ENCODE data around the gene PCDHB9. TPM values are rescaled to one million over a fixed set of nuclear protein-coding genes. Genes with fewer than 3 reads are reported as not detected.
"Not testable (repeated sequence)": the region's sequence is repeated elsewhere in the genome, so short reads cannot be mapped to it uniquely, and the experiment has no call there.

Gene PCDHB9
- total and polyA plus RNA-seq, 4 donors, result 0.25 to 3.8 (median 2.6) TPM

GRCh38 chr5:141215504-141215903 is 28.5 kb downstream of the PCDHB9 start:
- ATAC-seq (ENCODE audit: low FRiP score); H3K4me3 ChIP-seq (ENCODE audit: low read length in 2 of 2); DNase-seq; H3K4me1 ChIP-seq (ENCODE audit: control insufficient read depth in 1 of 2, insufficient read depth in 2 of 2, low read length in 2 of 2); H3K36me3 ChIP-seq (ENCODE audit: control insufficient read depth in 1 of 2, insufficient read depth in 2 of 2, low read length in 1 of 2); intact Hi-C loops (cut with DNase I); H3K27me3 ChIP-seq (ENCODE audit: control insufficient read depth in 1 of 2, insufficient read depth in 2 of 2, low read length in 1 of 2); H3K27ac ChIP-seq (ENCODE audit: low read depth in 1 of 2, low read length in 2 of 2): not testable (repeated sequence)
- 26 to 29% methylated on average over 27 to 37 of the region's 40 CpGs for WGBS, 2 donors
- peaks cover 14% of the 10 kb centered on the region for H3K9me3 ChIP-seq (ENCODE audit: control insufficient read depth, low read length)

GRCh38 chr5:141216035-141216434 is 29.1 kb downstream of the PCDHB9 start:
- H3K4me1 ChIP-seq (ENCODE audit: control insufficient read depth in 1 of 2, insufficient read depth in 2 of 2, low read length in 2 of 2); DNase-seq; ATAC-seq (ENCODE audit: low FRiP score); H3K27me3 ChIP-seq (ENCODE audit: control insufficient read depth in 1 of 2, insufficient read depth in 2 of 2, low read length in 1 of 2); intact Hi-C loops (cut with DNase I); H3K36me3 ChIP-seq (ENCODE audit: control insufficient read depth in 1 of 2, insufficient read depth in 2 of 2, low read length in 1 of 2); H3K4me3 ChIP-seq (ENCODE audit: low read length in 2 of 2); H3K27ac ChIP-seq (ENCODE audit: low read depth in 1 of 2, low read length in 2 of 2): not testable (repeated sequence)
- peaks cover 14% of the 10 kb centered on the region for H3K9me3 ChIP-seq (ENCODE audit: control insufficient read depth, low read length)
- 27 to 30% methylated on average over 9 to 23 of the region's 26 CpGs for WGBS, 2 donors

- WGBS, 2 donors, result 18% methylated on average over 15 of the region's 15 CpGs
- Histone ChIP-seq H3K27me3 (ENCODE audit: control insufficient read depth in 1 of 2, insufficient read depth in 2 of 2, low read length in 1 of 2) (no peaks in the 10 kb centered on the region), H3K9me3 (ENCODE audit: control insufficient read depth, low read length) (peaks cover 23% of the 10 kb centered on the region), H3K27ac (ENCODE audit: low read depth in 1 of 2, low read length in 2 of 2) (no peak within 1 kb of the TSS), H3K36me3 (ENCODE audit: control insufficient read depth in 1 of 2, insufficient read depth in 2 of 2, low read length in 1 of 2) (peaks cover 3% of the 10 kb centered on the region in 2 donors), H3K4me1 (ENCODE audit: control insufficient read depth in 1 of 2, insufficient read depth in 2 of 2, low read length in 2 of 2) (no peaks in the 10 kb centered on the region), H3K4me3 (ENCODE audit: low read length in 2 of 2) (peak within 1 kb of the TSS in 1 of 2 donors; percentile 26)
- DNase-seq (no peak), ATAC-seq (ENCODE audit: low FRiP score) (no peak)
- intact Hi-C loops (cut with DNase I), result no loop called here
Observed at GRCh38 chr5:141223112-141223783, 36.3 kb downstream of the PCDHB9 start, which contains the start of gene PCDHB14. PCDHB14 (plus strand) TSS chr5:141223343; CDS start chr5:141223506, 163 bp downstream.

- H3K4me3 ChIP-seq (ENCODE audit: low read length in 2 of 2); H3K36me3 ChIP-seq (ENCODE audit: control insufficient read depth in 1 of 2, insufficient read depth in 2 of 2, low read length in 1 of 2); H3K27me3 ChIP-seq (ENCODE audit: control insufficient read depth in 1 of 2, insufficient read depth in 2 of 2, low read length in 1 of 2); intact Hi-C loops (cut with DNase I); DNase-seq; ATAC-seq (ENCODE audit: low FRiP score); H3K27ac ChIP-seq (ENCODE audit: low read depth in 1 of 2, low read length in 2 of 2); H3K4me1 ChIP-seq (ENCODE audit: control insufficient read depth in 1 of 2, insufficient read depth in 2 of 2, low read length in 2 of 2): not testable (repeated sequence)
- WGBS, 2 donors, result 14 to 19% methylated on average over 26 to 35 of the region's 40 CpGs
- H3K9me3 ChIP-seq (ENCODE audit: control insufficient read depth, low read length), result peaks cover 21% of the 10 kb centered on the region
Observed at GRCh38 chr5:141224844-141225243, 37.9 kb downstream of the PCDHB9 start.

GRCh38 chr5:141225421-141225820 is 38.5 kb downstream of the PCDHB9 start:
- intact Hi-C loops (cut with DNase I); H3K27me3 ChIP-seq (ENCODE audit: control insufficient read depth in 1 of 2, insufficient read depth in 2 of 2, low read length in 1 of 2); ATAC-seq (ENCODE audit: low FRiP score); H3K27ac ChIP-seq (ENCODE audit: low read depth in 1 of 2, low read length in 2 of 2); H3K36me3 ChIP-seq (ENCODE audit: control insufficient read depth in 1 of 2, insufficient read depth in 2 of 2, low read length in 1 of 2); H3K4me3 ChIP-seq (ENCODE audit: low read length in 2 of 2); DNase-seq; H3K4me1 ChIP-seq (ENCODE audit: control insufficient read depth in 1 of 2, insufficient read depth in 2 of 2, low read length in 2 of 2): not testable (repeated sequence)
- peaks cover 21% of the 10 kb centered on the region for H3K9me3 ChIP-seq (ENCODE audit: control insufficient read depth, low read length)
- 23 to 26% methylated on average over 22 to 30 of the region's 30 CpGs for whole genome bisulfite sequencing, 2 donors

- H3K27ac ChIP-seq (ENCODE audit: low read depth in 1 of 2, low read length in 2 of 2), result no peak overlapping the region
- DNase-seq (no peak), ATAC-seq (ENCODE audit: low FRiP score) (no peak)
- peak overlapping the region in 1 of 2 donors; percentile 30 for H3K4me3 ChIP-seq (ENCODE audit: low read length in 2 of 2)
- intact Hi-C loops (cut with DNase I), result loop anchor here (10.0 kb wide), 2 partner anchors 121 to 331 kb away; partner anchors contain the start of genes PCDHGA4 (in 1 of the 2), PCDHGB1 (in 1 of the 2) and PCDHGB2 (in 1 of the 2)
- H3K9me3 ChIP-seq (ENCODE audit: control insufficient read depth, low read length), result peaks cover 21% of the 10 kb centered on the region
- 4 to 5% methylated on average over 15 of the region's 15 CpGs for WGBS, 2 donors
- H3K36me3 ChIP-seq (ENCODE audit: control insufficient read depth in 1 of 2, insufficient read depth in 2 of 2, low read length in 1 of 2), result no peaks in the 10 kb centered on the region
- H3K4me1 ChIP-seq (ENCODE audit: control insufficient read depth in 1 of 2, insufficient read depth in 2 of 2, low read length in 2 of 2), result no peaks in the 10 kb centered on the region
- peaks cover 0 to 1% of the 10 kb centered on the region in 2 donors for H3K27me3 ChIP-seq (ENCODE audit: control insufficient read depth in 1 of 2, insufficient read depth in 2 of 2, low read length in 1 of 2)
Observed at GRCh38 chr5:141234109-141234667, 47.2 kb downstream of the PCDHB9 start.

GRCh38 chr5:141235922-141236321 is 49.0 kb downstream of the PCDHB9 start:
- H3K9me3 ChIP-seq (ENCODE audit: control insufficient read depth, low read length), result peaks cover 29% of the 10 kb centered on the region
- not testable (repeated sequence) for H3K4me3 ChIP-seq (ENCODE audit: low read length in 2 of 2); DNase-seq; ATAC-seq (ENCODE audit: low FRiP score); H3K4me1 ChIP-seq (ENCODE audit: control insufficient read depth in 1 of 2, insufficient read depth in 2 of 2, low read length in 2 of 2); H3K36me3 ChIP-seq (ENCODE audit: control insufficient read depth in 1 of 2, insufficient read depth in 2 of 2, low read length in 1 of 2); H3K27ac ChIP-seq (ENCODE audit: low read depth in 1 of 2, low read length in 2 of 2); H3K27me3 ChIP-seq (ENCODE audit: control insufficient read depth in 1 of 2, insufficient read depth in 2 of 2, low read length in 1 of 2)
- intact Hi-C loops (cut with DNase I), result loop anchor here (10.0 kb wide), 2 partner anchors 119 to 329 kb away; partner anchors contain the start of genes PCDHGA4 (in 1 of the 2), PCDHGB1 (in 1 of the 2) and PCDHGB2 (in 1 of the 2)
- WGBS, 2 donors, result 19 to 21% methylated on average over 38 to 40 of the region's 40 CpGs

GRCh38 chr5:141236516-141237313 is 49.8 kb downstream of the PCDHB9 start:
- H3K4me1 ChIP-seq (ENCODE audit: control insufficient read depth in 1 of 2, insufficient read depth in 2 of 2, low read length in 2 of 2), result no peaks in the 10 kb centered on the region
- no peak overlapping the region for H3K4me3 ChIP-seq (ENCODE audit: low read length in 2 of 2)
- peaks cover 0 to 1% of the 10 kb centered on the region in 2 donors for H3K27me3 ChIP-seq (ENCODE audit: control insufficient read depth in 1 of 2, insufficient read depth in 2 of 2, low read length in 1 of 2)
- intact Hi-C loops (cut with DNase I), result loop anchor here (10.0 kb wide), 2 partner anchors 118 to 328 kb away; partner anchors contain the start of genes PCDHGA4 (in 1 of the 2), PCDHGB1 (in 1 of the 2) and PCDHGB2 (in 1 of the 2)
- H3K27ac ChIP-seq (ENCODE audit: low read depth in 1 of 2, low read length in 2 of 2), result no peak overlapping the region
- WGBS, 2 donors, result 17 to 18% methylated on average over 32 of the region's 32 CpGs
- peaks cover 35% of the 10 kb centered on the region for H3K9me3 ChIP-seq (ENCODE audit: control insufficient read depth, low read length)
- DNase-seq, result no peak
- H3K36me3 ChIP-seq (ENCODE audit: control insufficient read depth in 1 of 2, insufficient read depth in 2 of 2, low read length in 1 of 2), result no peaks in the 10 kb centered on the region
- ATAC-seq (ENCODE audit: low FRiP score), result no peak
